Activated T-cell treated with anti-CD3 and anti-CD28 coated beads for 24 hours (primary cell): ENCODE data around the gene CLDND2.

Experiments used
- DNase-seq: peaks from one replicate; pipeline ENCODE4 v3.0.0-alpha.2; 2020; ENCODE audit warnings: low read depth

The CLDND2 gene

DNA sequence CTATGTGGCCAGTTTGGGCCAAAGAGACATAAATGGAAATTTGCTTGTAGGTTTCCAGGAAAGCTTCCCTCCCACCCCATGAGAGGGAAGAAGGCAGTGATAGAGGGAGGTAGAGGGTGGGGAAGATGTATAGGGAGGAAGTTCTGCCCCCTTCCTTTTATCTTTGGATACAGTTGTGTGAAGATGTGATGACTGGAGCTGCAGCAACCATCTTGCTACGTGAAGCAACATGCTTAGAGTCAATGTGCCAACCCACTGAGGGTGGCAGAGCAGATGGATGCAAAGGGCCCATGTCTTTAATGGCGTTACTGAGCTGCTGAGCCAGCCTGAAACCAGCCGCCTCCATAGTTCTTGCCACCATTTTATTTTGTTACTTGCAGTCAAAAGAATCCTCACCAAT, 37.6 kb downstream of the CLDND2 start:
- no peak for DNase-seq

DNA sequence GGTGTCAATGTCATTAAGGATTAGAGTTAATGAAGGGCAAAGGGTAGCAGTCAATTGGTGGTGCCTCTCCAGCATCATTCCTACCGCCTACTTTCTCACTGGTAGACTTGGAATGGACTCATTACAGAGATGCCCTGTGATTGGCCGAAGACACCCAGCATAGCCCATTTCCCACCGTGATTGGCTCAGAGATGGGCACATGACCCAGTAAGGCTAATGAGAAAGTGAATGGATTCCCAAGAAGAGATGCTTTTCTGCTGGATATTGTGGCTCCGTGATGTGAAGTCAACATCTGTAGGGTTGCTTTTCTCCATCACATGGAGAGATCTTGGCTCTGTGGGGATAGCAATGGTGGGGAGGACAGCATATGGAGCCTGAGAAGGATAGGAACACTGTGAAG, 38.4 kb downstream of the CLDND2 start:
- no peak for DNase-seq

DNA sequence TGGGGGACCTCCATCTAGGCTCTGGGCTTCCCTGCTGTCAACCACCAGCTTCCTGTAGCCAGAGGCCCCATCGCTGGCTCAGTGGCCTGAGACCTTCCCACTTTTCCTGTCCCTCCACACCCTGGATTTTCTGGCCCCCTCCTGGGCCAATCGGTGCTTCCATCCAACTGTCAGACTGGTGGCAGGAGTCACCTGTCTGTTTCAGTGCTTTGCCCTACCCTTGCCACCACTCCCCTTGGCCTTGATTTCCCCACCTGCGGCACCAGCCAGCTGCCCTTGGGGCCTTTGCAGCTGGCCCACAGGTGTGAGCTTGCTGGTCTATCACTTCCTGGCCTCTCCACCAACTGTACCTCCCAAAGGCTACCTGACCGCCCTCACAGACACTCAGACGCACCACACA, 39.4 kb downstream of the CLDND2 start:
- no peak for DNase-seq

DNA sequence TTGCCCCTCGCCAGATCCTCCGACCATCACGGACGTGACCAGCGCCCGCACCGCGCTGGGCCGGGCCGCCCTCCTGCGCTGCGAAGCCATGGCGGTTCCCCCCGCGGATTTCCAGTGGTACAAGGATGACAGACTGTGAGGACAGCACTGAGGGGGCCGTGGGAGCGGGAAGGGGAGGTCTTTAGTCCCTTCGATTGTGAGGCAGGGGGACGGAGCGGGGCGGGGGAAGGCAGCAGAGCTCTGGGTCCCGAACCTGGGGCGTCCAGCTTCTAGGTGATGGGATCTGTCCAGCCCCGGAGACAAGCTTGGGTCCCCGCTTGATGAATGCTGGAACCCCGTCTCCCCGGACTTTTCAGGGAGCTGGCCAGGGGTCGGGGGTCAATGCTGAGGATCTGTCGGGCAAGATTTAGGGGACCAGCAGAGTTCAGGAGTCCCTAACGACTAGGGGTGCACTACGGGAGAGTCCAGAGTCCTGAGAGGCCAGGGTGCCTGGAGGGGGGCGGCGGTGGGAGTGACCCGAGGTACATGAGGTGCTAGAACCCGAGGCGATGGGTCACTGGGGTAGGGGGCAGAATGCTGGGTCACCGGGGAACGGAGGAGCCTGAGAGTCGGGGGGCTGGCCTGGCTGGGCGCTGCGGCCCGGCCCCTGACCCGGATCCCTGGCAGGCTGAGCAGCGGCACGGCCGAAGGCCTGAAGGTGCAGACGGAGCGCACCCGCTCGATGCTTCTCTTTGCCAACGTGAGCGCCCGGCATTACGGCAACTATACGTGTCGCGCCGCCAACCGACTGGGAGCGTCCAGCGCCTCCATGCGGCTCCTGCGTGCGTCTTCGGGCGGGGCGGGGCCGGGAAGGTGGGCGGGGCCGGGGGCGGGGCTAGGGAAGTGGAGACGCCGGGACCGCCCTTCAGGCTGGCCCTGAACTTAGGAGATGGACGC, 41.5 kb downstream of the CLDND2 start:
- peak; percentile 34 for DNase-seq

DNA sequence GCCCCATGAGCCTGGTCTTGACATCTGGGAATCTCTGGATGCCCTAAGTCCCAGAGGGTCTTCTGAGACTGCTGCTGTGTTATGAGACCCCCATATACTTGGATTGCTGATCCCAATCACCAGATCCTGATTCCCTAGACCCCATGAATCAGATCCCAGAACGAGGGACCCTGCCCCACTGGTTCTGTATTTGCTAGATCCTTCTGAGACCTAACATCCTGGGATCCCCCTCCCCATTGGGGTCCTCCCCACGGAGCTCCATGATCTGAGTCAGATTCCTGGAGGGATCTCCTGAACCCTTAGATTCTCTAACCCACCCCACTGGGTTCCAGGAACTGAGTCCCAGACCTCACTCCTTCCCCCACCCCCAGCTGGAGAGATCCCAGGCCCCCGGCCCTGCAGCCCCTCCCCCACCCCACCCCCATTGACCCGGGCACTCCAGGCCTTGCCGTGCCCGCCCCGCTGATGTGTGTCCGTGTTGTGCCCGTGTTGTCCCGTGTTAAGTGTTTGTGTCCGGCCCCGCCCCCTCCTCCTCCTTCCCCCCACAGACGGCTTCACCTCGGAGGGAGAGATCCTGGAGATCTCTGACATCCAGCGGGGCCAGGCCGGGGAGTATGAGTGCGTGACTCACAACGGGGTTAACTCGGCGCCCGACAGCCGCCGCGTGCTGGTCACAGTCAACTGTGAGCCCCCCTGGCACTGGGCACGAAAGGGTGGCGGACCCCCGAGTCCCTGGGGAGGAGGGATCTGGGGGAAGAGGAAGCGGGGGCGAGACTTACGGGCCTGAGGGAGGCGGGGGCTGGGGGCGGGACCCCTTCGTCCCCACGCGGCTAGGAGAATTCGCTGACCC, 42.4 kb downstream of the CLDND2 start:
- DNase-seq, result no peak

DNA sequence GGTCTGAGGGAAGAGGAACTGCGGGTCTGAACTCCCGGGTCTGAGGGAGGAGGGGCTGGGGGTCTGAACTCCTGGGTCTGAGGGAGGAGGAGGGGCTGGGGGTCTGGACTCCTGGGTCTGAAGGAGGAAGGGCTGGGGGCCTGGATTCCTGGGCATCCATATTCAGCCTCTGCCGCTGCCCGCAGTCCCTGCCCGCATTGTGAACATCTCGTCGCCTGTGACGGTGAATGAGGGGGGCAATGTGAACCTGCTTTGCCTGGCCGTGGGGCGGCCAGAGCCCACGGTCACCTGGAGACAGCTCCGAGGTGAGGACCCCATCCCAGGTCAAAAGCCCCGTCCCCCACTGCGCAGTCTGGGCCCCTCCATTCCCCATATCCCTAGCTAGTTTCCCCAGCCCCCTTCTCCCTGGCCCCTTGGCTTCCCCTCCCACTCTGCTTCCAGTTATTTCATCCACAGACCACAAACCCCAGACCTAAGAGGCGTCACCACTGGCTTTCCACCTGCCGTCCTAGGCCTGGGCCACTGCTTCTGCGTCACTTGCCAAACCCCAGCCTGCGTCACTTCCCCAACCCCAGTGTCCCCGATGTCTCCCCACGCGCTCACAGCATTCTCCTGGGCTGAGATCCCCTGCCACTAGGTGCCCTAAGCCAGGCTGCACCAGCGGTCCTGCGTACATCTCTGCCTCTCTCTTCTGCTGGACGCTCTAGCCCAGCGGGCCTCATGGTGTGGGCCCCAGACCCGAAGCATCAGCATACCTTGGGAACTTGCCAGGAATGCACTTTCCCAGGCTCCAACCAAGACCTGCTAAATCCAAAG, 43.4 kb downstream of the CLDND2 start:
- no peak for DNase-seq

DNA sequence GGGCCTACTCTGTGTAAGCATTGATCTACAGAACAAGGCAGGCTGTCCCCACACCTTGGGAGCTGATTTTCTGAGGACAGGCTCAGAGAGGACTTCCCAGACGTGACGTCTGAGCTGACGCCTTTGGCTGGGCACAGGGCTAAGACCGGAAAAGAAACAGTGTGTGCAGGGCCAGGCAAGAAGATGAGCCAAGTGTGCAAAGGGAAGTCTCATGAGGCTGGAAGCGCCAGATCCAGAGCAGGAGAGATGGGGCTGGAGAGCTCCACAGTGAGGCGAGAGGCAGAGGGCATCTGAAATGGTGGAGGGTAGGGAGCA, 44.7 kb downstream of the CLDND2 start:
- no peak for DNase-seq

DNA sequence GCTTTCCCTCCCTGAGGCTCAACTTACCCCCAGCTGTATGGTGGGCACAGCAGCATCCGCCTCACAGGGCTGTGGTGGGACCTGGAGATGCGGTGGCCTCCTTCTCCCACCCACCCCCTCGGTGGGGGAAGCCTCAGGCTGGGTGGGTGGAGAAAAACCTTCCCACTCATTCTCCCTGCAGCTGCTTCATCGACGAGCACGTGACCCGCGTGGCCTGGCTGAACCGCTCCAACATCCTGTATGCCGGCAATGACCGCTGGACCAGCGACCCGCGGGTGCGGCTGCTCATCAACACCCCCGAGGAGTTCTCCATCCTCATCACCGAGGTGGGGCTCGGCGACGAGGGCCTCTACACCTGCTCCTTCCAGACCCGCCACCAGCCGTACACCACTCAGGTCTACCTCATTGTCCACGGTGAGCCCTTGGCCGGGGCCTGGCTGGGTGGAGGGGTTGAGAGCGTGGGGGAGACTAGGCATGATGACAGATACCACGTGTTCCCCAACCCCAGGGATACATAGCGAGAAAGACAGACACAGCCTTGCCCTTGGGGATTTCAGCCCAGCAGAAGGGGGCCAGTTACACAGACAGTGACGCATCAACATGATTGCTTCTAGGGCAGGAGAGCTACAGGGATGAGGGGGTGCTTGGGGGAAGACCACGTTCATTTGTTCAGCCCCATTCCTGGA, 45.2 kb downstream of the CLDND2 start:
- no peak for DNase-seq

DNA sequence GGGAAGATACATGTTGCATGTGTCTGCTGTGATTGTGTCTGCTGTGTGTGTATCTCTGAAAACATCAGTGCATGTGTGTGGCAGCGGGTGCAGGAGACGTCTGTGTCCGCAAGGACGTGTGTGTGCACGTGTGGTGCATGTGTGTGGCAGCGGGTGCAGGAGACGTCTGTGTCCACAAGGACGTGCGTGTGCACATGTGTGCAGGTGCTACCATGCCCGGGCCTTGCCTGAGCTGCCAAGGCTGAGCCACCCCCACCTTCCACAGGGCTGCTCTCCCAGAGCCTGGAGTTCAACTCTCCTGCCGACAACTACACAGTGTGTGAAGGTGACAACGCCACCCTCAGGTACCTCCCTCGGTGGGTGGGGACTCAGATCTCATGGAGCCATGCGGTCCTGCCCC, 47.0 kb downstream of the CLDND2 start:
- DNase-seq, result no peak

DNA sequence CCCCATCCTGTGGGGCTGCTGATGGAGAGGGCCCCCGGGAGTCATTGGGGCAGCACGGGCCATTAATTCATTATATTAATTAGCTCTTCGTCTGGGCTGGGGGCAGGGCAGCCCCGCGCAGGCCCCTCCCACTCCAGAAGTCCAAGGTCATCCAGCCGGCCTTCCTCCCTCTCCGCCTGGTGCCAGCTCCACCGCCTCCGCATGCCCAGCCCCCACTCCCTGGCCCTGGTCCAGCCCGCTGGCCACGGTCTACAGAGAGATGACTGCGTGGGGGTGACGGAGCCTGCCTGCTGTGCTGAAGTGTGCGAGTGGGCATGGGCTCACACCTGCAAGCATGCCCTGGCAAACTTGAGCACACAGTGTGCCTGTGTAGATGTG, 48.5 kb downstream of the CLDND2 start:
- no peak for DNase-seq

DNA sequence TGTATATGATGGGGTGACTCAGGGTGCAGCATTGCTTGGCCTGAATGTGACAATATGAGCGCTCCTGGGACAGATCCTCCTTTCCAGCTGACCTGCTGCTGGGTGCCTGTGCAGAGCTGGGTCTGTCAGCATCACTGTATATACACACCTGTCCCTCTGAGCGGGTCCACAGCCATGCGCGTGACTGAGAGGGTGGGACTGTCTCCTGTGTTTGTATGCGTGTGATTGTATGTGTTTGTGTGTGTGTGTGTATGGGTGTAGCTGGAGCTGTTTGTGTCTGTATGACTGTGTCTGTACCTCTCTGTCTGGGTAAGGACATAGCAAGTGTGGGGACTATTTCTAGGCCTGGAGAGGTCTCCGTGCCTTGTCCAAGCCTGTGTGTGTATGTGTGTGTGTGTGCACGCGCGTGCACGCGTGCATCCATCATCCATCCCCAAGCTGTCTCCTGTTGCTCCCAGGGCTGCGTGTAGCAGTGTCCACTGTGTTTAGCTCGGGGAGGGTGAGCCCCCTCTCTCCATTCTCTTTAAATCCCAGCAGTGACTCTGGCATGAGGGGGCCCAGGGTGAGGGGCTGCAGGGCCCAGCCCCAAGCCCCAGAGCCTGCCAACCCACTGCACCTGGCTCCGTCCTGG, 49.0 kb downstream of the CLDND2 start:
- no peak for DNase-seq

DNA sequence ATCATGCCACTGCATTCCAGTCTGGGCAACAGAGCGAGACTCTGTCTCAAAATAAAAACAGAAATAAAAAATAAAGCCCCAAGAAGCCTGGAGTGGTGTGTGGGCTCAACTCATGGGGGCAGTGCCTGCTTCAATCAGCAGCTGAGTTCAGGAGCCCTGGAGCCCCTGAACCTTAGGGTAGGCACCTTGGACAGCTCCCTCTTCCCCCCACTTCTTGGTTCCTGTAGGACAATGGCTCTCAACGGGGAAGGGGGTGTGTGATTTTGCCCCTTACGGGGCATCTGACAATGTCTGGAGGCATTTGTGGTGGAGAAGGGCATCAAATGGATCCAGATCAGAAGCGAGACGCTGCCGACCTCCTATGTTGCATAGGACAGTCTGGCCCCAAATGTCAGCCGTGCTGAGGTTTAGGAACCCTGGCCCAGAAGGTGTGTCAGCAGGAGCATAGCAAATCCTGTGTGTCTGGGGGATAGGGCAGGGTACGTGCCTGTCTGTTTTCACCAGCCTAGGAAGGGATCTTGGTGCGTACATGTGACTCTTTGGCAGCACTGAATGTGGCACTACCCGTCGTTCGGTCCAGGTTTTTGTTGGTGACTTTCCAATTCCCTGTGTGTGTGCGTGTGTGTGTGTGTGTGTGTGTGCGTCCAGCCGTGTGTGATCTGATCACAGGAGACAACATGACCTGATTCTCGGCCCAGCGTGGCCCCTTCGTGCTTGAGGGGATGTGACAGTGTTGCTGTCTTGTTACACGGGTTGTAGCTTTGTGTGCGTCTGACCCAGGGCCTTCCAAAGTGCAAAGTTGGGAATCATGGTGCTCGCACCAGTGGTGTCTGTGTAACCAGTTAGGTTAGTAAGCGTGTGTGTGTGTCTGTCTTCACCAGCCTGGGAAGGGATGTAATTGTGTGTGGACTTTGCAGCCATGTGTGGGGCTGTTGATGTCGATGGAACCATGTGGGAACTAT, 49.8 kb downstream of the CLDND2 start:
- no peak for DNase-seq

DNA sequence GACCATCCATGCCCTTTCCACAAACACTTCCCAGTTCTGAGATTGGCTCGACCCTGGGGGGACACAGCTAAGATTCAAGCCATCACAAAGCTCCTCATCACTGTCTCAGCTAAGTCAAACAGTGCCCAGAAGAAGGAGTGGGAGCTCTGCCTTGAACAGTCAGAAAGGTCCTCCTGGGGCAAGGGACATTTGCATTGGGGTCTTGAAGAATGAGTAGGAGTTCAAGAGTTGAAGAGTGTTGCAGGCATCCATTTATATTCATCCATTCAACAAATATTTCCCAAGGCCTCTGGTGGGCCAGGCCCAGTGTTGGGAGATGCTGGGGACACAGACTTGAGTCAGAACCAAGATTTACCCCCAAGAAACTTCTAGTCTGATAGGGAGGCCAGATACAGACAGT, 50.8 kb downstream of the CLDND2 start:
- DNase-seq, result no peak

DNA sequence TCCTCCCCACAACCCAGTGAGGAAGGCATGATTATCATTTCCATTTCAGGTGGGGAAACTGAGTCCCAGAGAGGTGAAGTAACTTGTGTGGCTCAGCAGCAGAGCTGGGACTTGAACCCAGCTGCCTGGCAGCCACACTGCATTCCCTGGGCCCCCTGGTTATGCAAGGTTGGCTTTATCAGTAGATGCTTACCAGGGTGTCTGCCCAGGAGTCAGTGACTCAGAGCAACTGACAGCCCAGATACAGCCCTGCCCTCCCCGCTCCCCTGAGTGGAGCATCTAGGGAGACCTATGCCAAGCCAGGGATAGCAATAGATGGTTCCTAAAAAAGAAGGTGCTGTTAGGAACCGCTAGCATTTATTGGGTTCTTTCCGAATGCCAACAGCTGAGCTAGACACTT, 51.4 kb downstream of the CLDND2 start:
- no peak for DNase-seq
